Stomach (tissue), 9 donors: ENCODE data around the gene ZNF473. TPM values are rescaled to one million over a fixed set of nuclear protein-coding genes. Genes with fewer than 3 reads are reported as not detected.

Source experiments
- DNase-seq, 2 donors: peaks; one replicate each; pipeline versions ENCODE4 v3.0.0 to v3.0.0-alpha.2; 2013 to 2019
- H3K27ac ChIP-seq, 5 donors: fragments of 200-600 bp in 4 of 5; sonication (generic) in 4 of 5; one replicate each; pipeline ENCODE4 v1.5.1; 2013 to 2019; ENCODE audit warnings: mild to moderate bottlenecking in 1 of 5, moderate library complexity in 1 of 5
- H3K27me3 ChIP-seq, 3 donors: fragments of 200-600 bp; sonication (generic); one replicate each; pipeline ENCODE4 v1.5.1; 2017 to 2019; ENCODE audit warnings: mixed run types in 1 of 3
- H3K36me3 ChIP-seq, 4 donors: fragments of 200-600 bp; sonication (generic); 1 replicate in 3 of 4; 2 replicates in 1 of 4; pipeline ENCODE4 v1.5.1; 2016 to 2019
- H3K4me1 ChIP-seq, 4 donors: fragments of 200-600 bp; sonication (generic); one replicate each; pipeline ENCODE4 v1.5.1; 2016 to 2019
- H3K4me3 ChIP-seq, 4 donors: fragments of 200-600 bp; sonication (generic) in 3 of 4; one replicate each; pipeline ENCODE4 v1.5.1; 2016 to 2019; ENCODE audit warnings: mild to moderate bottlenecking in 1 of 4
- H3K9me3 ChIP-seq, 4 donors: fragments of 200-600 bp; sonication (generic); one replicate each; pipeline ENCODE4 v1.5.1; 2016 to 2019
- EP300 ChIP-seq: sonication (generic); formaldehyde crosslinking; IDR thresholded peaks from one replicate; pipeline ENCODE4 v1.6.1; 2017; ENCODE audit warnings: antibody characterized with exemption
- POLR2A ChIP-seq, 4 donors: fragments of 450-650 bp; IDR thresholded peaks; one replicate each; pipeline ENCODE4 v1.6.1; 2016; ENCODE audit warnings: antibody characterized with exemption in 4 of 4, control low read depth in 2 of 4, mild to moderate bottlenecking in 1 of 4, moderate library complexity in 1 of 4
- POLR2AphosphoS5 ChIP-seq, 3 donors: sonication (generic); formaldehyde crosslinking; IDR thresholded peaks; one replicate each; pipeline ENCODE4 v1.6.1; 2016; ENCODE audit warnings: antibody characterized with exemption in 3 of 3
- WGBS, 5 donors: extraction: QIAGEN DNeasy Blood & Tissue Kit in 3 of 5; methylation state at CpG; one replicate each; pipeline versions ENCODE4 v1.1.5 to v1.1.7; 2013 to 2018; 5-methylcytosine and 5-hydroxymethylcytosine counted together
- intact Hi-C: fragments of 100-400 bp; cut with DNase I; formaldehyde crosslinking; loops from one replicate; pipeline ENCODE4 v1.15.1; 2023; ENCODE audit warnings: low total_unique reads
- polyA plus RNA-seq, 3 donors: library from polyadenylated mRNA; stranded (reverse); fragments of 200-250 nt; gene quantifications; one replicate each; pipeline ENCODE4 v1.2.3, GENCODE V29; 2013
- total RNA-seq, 5 donors: library from RNA; depleted of rRNA; stranded (reverse); fragments of >200 nt; gene quantifications; one replicate each; pipeline versions ENCODE4 v1.1.0 to v1.2.3, GENCODE V29; 2014 to 2016
- TF ChIP-seq, protein P1 (sequence below), 7 experiments: fragments of 450-650 bp in 4 of 7; fragments of 200-600 bp in 3 of 7; sonication (generic) in 3 of 7; IDR thresholded peaks; one replicate each; pipeline ENCODE4 v1.5.1; 2016 to 2019; ENCODE audit warnings: antibody characterized with exemption in 7 of 7, control low read depth in 2 of 7, mild to moderate bottlenecking in 1 of 7
- donor health status: healthy with polysubstance abuse.
- donor health status: Bipolar disorder and iron deficiency.
- donor health status: healthy.

ZNF473 gene
- total and polyA plus RNA-seq, 8 donors = 0.58 to 28.0 (median 4.5) TPM

DNA sequence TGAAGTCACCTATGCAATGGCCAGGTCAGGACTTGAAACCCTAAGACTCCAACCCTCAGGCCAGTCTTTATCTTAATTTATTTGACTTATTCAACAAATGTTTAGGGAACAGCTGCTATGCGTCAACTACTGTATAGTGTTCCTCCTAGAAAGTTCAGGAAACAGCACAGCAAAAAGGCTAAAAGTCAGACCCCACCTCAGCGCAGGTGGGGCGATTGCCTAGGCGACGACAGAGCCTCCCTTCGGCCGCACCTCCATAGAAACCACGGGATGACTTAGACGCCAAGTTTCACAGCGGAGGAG, 1.1 kb upstream of the ZNF473 start:
- no peaks in the 10 kb centered on the region for H3K27me3 ChIP-seq
- peak overlapping the region; percentile 93 to 99 (median 96) for H3K27ac ChIP-seq
- peak in 1 of 2 donors; percentile 79 for DNase-seq
- H3K4me1 ChIP-seq = peaks cover 22 to 54% (median 37%) of the 10 kb centered on the region in 4 donors
- H3K4me3 ChIP-seq = peak overlapping the region; percentile 66 to 97 (median 96)
- peaks cover 0 to 20% (median 17%) of the 10 kb centered on the region in 4 donors for H3K36me3 ChIP-seq
- H3K9me3 ChIP-seq = no peaks in the 10 kb centered on the region
- intact Hi-C loops = no loop called here
- TF ChIP-seq POLR2A (IDR thresholded peaks at IDR 0.05) (no peak), POLR2AphosphoS5 (IDR thresholded peaks at IDR 0.05) (no peak), EP300 (no peak)
- TF ChIP-seq, protein P1, sequence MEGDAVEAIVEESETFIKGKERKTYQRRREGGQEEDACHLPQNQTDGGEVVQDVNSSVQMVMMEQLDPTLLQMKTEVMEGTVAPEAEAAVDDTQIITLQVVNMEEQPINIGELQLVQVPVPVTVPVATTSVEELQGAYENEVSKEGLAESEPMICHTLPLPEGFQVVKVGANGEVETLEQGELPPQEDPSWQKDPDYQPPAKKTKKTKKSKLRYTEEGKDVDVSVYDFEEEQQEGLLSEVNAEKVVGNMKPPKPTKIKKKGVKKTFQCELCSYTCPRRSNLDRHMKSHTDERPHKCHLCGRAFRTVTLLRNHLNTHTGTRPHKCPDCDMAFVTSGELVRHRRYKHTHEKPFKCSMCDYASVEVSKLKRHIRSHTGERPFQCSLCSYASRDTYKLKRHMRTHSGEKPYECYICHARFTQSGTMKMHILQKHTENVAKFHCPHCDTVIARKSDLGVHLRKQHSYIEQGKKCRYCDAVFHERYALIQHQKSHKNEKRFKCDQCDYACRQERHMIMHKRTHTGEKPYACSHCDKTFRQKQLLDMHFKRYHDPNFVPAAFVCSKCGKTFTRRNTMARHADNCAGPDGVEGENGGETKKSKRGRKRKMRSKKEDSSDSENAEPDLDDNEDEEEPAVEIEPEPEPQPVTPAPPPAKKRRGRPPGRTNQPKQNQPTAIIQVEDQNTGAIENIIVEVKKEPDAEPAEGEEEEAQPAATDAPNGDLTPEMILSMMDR (IDR thresholded peaks at IDR 0.05) = no peak
- WGBS, 5 donors = 0 to 2% (median 1%) methylated on average over 8 to 10 of the region's 10 CpGs

DNA sequence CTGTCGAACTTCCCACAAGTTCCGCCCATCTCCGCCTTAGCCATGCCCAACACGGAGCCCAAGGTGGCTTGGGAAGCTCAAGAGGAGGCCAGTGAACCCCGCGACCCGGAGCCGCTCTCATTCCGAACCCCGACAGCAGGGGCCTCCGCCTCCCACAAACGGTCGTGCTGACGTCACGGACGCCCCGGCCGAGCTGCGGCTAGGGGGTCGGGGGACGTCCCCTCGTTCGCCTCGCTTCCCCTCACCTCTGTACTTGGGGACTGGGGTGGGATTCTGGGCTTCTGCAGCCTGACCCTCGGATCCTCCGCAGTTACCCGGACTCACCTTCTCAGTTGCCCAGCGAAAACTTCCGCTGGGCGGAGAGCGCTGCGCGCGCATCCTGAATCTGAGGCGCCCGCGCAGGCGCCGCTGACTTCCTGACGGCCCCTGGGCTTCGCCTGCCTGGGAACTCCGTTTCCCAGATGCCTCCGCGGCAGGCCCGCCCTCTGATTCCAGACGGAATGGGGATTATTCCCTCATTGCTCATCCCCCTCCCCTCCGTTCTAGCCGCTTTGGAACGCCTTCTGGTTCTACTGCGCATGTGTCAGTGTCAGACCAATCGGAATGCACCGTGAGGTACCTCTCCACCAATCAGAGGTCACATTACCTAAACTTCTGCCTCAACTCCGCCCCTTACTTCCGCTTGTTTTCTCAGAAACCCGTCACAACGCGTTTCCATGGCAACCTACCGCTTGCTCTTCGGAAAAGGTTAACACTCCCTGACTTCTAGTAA, 597 bp upstream of the ZNF473 start, which contains the start of gene VRK3:
Gene VRK3, minus strand, starts transcription at position 351 of the 772 bp plus-strand sequence. CDS start 9,210 bp downstream, outside the sequence.
- peaks cover 22 to 54% (median 37%) of the 10 kb centered on the region in 4 donors for H3K4me1 ChIP-seq
- DNase-seq = peak; percentile 99 to 100
- WGBS, 5 donors = 0 to 1% (median 0%) methylated on average over 38 to 59 of the region's 59 CpGs
- peaks cover 0 to 19% (median 16%) of the 10 kb centered on the region in 4 donors for H3K36me3 ChIP-seq
- TF ChIP-seq POLR2A (IDR thresholded peaks at IDR 0.05) (no peak), EP300 (no peak), POLR2AphosphoS5 (IDR thresholded peaks at IDR 0.05) (peak; percentile 70 to 89 (median 84))
- TF ChIP-seq, protein P1 (IDR thresholded peaks at IDR 0.05) = no peak
- intact Hi-C loops = no loop called here
- peak within 1 kb of the TSS; percentile 66 to 97 (median 96) for H3K4me3 ChIP-seq
- H3K27ac ChIP-seq = peak within 1 kb of the TSS; percentile 93 to 99 (median 96)
- no peaks in the 10 kb centered on the region for H3K27me3 ChIP-seq
- H3K9me3 ChIP-seq = no peaks in the 10 kb centered on the region

DNA sequence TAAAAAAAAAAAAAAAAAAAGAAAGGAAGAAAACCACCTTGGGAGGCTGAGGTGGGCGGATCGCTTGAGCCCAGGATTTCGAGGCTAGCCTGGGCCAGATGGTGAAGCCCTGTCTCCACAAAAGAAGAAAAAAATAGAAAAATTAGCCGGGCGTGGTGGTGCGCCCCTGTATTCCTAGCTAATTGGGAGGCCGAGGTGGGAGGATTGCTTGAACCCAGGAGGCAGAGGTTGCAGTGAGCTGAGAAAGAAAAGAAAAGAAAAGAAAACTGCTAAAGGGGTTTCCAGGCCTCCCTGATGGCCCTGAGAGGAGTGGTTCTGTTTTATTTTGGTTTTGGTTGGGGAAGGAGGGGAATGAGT, 723 bp downstream of the ZNF473 start:
- peaks cover 22 to 48% (median 33%) of the 10 kb centered on the region in 4 donors for H3K4me1 ChIP-seq
- H3K36me3 ChIP-seq = peaks cover 7 to 24% (median 20%) of the 10 kb centered on the region in 4 donors
- H3K27ac ChIP-seq = peak overlapping the region in 1 of 5 donors; percentile 93
- TF ChIP-seq POLR2A (IDR thresholded peaks at IDR 0.05) (no peak), EP300 (no peak), POLR2AphosphoS5 (IDR thresholded peaks at IDR 0.05) (no peak)
- TF ChIP-seq, protein P1 (IDR thresholded peaks at IDR 0.05) = no peak
- no peaks in the 10 kb centered on the region for H3K9me3 ChIP-seq
- DNase-seq = no peak
- 86 to 94% (median 88%) methylated on average over 7 of the region's 7 CpGs for WGBS, 5 donors
- peak overlapping the region; percentile 66 to 97 (median 96) for H3K4me3 ChIP-seq
- no peaks in the 10 kb centered on the region for H3K27me3 ChIP-seq
- intact Hi-C loops = no loop called here

DNA sequence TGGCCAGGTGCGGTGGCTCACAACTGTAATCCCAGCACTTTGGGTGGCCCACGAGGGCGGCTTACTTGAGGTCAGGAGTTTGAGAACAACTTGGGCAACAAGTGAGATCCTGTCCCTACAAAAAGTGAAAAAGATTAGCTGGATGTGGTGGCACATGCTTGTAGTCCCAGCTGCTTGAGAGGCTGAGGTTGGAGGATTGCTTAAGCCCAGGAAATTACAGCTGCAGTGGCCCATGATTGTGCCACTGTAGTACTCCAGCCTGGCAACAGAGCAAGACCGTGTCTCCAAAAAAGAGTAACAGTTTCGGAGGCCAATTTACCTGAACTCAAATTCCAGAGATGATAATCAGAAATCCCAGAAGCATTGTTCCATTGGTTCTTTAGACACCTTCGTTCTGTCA, 4.4 kb downstream of the ZNF473 start:
- H3K9me3 ChIP-seq = no peaks in the 10 kb centered on the region
- H3K27ac ChIP-seq = no peak overlapping the region
- no peak for DNase-seq
- H3K27me3 ChIP-seq = no peaks in the 10 kb centered on the region
- H3K36me3 ChIP-seq = peaks cover 24 to 61% (median 56%) of the 10 kb centered on the region in 4 donors
- H3K4me1 ChIP-seq = peaks cover 10 to 17% (median 15%) of the 10 kb centered on the region in 4 donors
- H3K4me3 ChIP-seq = no peak overlapping the region
- no peak for TF ChIP-seq POLR2AphosphoS5 (IDR thresholded peaks at IDR 0.05)
- no peak for TF ChIP-seq POLR2A (IDR thresholded peaks at IDR 0.05)
- TF ChIP-seq EP300 = no peak
- TF ChIP-seq, protein P1 (IDR thresholded peaks at IDR 0.05) = no peak
- intact Hi-C loops = no loop called here
- WGBS, 5 donors = 79 to 94% (median 92%) methylated on average over 6 of the region's 6 CpGs
